ENCODE results near the gene PPIP5K2.
"Not testable (repeated sequence)": the region's sequence is repeated elsewhere in the genome, so short reads cannot be mapped to it uniquely, and the experiment has no call there.

Gene PPIP5K2

DNA sequence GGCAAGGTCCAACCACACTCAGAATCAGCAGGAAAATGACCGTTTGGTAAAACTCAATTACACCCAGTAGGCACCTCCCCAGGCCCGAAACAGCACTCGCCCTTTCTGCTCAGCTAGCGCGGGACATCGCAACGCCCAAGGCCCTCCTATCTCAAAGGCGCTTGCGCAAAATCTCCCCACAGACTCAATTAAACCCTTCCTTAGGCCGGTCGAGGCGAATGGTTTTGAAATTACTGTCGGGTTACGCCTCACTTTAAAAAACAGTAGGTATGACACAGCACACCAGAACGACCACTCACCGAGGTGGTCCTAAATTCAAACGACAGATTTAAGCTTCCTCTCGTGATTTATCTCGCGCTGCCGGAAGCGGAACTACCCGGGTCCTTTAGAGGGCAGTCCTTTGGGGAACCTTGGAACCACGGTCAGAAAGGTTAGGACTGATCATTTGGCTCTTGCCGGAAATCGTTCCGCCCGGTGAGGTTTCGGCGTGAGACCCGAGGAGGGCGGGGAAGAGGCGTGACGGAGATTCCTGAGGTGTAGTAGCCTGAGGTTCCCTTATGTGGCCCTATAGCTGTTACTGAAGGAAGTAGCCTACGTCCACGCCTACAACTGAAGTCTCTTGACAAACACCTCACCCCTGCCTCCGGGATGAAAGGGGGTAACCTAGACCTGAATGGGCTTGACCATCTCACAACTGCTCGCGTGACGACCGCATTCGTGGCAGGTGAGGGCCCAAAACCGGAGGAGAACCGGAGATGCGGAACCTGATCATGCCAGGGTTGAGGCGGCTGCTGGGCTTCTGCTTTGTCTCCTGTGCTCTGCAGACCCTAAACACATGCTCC, at the start of gene PPIP5K2, which contains the start of gene GIN1:
PPIP5K2 (plus strand) TSS at position 537 of the 842 bp plus-strand sequence. CDS start 9,289 bp downstream, outside the sequence.
GIN1 (minus strand) TSS at position 374 of the 842 bp plus-strand sequence. CDS start 11,431 bp downstream, outside the sequence.
- peak; percentile 99 for DNase-seq

DNA sequence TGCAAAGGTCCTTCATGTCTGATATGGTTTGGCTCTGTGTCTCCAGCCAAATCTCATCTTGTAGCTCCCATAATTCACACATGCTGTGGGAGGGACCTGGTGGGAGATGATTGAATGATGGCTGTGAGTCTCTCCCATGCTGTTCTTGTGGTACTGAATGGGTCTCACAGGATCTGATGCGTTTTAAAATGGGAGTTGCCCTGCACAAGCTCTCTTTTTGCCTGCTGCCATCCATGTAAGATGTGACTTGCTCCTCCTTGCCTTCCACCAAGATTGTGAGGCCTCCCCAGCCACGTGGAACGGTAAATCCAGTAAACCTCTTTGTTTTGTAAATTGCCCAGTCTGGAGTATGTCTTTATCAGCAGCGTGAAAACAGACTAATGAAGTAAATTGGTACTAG, 46.6 kb upstream of the PPIP5K2 start:
- not testable (repeated sequence) for DNase-seq

DNA sequence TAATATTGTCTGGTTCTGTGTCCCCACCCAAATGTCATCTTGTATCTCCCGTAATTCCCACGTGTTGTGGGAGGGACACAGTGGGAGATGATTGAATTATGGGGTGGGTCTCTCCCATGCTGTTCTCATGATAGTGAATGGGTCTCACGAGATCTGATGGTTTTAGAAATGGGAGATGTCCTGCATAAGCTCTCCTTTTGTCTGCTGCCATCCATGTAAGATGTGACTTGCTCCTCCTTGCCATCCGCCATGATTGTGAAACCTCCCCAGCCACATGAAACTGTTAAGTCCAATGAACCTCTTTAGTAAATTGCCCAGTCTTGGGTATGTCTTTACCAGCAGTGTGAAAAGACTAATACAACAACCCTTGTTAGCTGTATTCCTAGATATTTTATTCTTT, 44.7 kb upstream of the PPIP5K2 start:
- no peak for DNase-seq

DNA sequence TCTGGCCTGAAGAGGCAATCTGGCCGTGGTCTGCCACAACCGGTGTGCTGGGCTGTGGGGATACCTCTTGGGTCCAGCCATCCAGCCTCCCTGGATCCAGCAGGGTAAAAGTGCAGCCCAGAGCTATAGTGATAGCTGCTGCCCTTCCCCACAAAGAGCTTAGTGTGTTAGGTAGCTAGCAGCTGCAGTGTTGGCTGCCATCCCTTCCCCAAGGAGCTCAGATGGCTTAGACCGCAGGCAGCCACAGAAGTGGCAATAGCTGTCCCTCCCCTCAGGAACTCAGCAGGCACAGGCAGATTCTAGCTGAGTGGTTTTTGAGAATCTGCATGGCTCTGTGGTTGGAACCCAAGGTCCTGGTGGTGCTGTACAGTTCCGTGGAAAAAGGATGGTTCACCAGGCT, 40.3 kb upstream of the PPIP5K2 start:
- no peak for DNase-seq

DNA sequence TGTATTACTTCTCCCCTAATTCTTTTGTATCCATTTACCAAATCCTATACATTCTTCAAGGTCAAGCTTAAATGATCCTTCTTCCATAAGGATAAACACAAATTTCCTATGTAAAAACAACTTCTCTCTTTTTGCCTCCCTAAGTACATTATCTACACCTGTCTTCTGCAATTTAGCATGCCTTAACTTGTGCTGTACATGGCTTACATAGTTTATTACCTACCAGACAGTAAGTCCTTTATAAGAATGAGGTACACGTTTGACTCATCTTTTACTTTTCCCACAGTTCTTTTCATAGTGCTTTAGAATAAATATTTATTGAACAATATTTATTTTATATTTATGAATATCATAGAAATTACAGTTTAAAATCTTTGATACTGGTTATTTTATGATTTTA, 33.6 kb upstream of the PPIP5K2 start:
- DNase-seq, result no peak

DNA sequence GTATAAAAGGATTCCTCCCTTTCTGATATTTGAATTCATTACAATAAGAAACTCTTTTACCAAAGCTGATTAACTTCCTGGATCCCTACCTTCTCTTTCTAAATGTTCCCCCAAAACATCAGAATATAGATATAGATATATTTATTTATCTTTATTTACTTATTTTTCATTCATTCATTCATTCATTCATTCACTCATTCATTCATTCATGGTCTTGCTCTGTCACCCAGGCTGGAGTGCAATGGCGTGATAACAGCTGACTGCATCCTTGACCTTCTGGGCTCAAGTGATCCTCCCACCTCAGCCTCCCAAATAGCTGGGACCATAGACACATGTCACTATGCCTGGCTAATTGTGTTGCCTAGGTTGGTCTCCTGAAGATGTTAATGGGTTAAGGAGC, 30.8 kb upstream of the PPIP5K2 start:
- no peak for DNase-seq

DNA sequence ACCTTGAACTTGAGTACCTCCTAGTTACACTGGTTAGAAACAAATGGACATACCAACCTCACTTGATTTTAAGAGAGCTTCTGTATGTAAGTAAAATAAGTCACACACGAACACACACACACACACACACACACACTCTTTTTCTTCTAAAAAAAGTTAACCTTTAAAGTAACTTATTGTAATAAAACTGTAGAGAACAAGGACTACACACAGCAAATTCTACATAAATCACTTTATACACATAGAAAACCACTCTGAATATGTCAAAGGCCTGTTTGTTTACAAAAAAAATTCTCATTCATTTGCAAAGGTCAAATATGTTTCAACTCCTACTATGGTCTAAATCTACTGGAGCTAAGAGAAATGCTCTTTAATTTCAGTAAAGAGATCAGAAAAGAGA, 29.3 kb upstream of the PPIP5K2 start:
- DNase-seq, result no peak

DNA sequence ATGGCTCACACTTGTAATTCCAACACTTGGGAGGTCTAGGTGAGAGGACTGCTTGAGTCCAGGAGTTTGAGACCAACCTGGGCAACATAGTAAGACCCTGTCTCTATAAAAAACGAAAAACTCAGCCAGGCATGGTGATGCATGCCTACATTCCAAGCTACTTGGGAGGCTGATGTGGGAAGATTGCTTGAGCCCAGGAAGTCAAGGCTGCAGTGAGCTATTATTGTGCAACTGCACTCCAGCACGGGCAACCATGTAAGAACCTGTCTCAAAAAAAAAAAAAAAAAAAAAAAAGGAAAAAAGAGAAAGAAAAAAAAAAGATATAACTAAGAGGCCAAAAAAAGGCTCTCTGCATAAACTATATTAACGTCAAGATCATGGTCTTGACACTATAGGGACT, 27.4 kb upstream of the PPIP5K2 start:
- DNase-seq, result no peak

DNA sequence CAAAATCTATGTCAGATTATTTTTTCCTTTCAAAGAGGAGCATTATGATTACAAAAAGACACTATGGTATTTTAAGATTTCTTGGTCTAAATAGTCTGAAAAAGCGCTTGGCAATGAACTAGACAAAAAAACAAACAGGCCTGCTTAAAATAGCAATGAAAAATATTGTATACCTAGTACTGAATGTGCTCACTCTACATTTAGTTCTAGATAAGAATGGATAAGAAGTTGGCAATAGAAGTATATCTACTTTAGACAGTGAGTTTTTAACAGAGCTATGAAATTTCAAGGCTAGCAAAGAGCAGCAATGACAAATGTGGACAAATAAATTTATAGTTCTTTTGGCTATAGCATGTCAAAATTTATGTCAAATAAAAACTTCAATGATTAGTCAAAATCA, 26.4 kb upstream of the PPIP5K2 start:
- DNase-seq, result no peak

DNA sequence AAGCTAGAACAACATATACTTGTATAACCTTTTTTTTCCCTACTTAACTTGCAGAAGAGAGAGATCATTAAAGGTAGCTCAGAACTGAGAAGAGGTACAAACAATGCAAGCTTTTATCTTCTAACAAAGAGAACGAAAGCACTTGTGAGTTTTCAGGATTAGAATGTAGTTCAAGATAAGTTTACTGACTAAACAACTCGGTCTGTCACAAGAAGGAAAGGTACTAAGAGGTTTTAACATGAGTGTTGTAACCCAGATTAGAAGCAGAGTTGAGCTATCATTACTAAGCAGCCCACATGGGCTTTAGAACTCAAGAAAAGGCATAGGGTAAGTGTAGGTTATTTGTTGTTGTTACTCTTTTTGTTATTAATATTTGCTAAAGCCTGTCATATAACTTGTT, 25.4 kb upstream of the PPIP5K2 start:
- no peak for DNase-seq

DNA sequence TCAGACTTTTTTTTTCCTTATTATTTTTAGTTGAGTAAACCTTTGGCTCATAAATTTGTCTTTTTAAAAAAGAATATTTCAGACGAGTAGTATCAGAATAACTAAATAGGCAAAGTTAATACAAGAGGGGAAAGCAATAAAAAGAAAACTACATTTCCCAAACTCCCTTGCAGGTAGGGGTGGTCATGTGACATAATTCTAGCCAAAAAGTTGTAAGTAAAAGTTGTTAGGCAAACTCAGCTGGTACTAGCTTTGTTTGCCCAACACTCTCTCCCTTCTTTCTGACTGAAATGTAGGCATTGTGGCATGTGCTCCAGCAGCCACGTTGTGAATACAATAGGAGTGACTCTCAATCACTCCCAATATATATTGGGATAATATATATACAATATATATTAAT, 21.1 kb upstream of the PPIP5K2 start:
- DNase-seq, result no peak

DNA sequence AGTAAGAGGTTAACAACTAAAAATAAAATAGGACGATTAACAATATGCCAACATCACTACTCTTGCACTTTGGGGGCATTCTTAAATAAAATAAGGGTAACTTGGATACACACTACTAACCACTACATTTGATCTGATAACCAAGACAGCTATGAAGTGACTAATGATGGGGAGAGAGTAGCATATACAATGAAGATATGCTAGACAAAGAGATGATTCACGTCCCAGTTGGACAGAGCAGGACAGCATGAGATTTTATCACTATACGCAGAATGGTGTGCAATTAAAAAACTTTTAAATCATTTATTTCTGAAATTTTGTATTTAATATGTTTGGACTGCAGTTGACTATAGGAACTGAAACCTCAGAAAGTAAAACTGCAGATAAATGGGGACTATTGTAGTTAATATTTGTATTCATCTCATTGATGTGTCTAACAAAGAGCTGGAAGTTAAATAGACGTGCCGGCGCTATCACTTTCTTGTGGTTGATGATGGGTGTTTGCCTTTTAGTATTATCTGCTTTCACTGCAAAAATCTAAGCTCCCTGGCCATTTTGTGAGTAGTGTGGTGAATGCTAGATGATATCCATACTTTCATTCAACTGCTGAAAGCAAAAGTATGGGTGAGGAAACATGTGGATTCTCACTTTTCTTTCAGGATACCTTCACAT, 18.9 kb upstream of the PPIP5K2 start:
- DNase-seq, result no peak

DNA sequence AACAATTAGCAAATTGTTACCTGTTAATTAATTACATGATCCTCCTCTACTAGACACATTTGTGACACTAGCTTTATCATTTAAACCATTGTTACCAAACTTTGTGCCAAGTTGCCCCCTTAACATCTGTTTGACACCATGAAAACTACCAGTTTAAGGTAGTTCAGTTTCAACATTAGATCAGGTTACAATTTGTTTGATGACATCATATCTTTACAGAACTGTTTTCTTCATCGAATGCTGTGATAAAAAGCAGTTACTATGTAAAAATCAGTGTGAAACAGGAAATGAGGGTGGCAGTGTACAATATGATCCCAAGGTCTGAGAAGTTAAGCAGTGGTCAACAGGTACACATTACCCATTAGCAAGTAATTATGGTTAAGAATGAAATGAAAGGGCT, 17.9 kb upstream of the PPIP5K2 start:
- DNase-seq, result no peak

DNA sequence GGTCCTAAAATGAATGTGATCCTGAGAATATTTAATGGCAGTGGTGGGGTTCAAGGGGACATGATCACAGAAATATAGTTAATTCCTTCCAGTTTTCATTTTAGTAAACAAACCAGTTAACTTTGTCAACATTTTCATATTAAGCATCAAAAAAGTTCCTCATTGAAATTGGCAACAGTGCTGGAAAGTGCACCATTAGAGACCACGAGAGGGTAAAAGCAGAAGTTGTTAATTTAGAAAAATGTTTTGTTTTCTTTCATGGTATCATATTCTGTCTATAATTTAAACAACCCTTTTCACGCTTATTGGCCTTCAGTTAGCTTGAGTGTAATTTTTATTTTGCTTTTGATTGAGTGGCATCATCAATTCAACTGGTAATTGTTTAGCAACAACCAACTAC, 12.0 kb upstream of the PPIP5K2 start:
- no peak for DNase-seq

DNA sequence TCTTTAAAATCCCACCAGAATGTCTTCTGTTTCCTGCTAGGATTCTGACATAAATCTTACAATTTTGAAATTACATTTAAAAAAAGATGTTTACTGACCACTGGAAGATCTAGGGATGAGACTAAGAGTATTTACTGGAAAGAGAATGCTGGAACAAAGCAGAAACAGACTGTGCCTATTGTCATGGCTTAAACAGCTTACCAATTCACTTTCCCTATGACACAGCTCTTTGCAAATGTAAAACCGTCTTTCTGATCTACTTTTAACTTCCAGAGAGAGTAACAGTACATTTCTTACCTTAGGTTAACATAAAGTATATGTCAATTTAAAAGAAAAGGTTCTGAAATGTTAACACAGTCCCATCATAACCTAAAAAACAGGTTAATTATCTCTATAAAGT, 10.8 kb upstream of the PPIP5K2 start:
- no peak for DNase-seq

DNA sequence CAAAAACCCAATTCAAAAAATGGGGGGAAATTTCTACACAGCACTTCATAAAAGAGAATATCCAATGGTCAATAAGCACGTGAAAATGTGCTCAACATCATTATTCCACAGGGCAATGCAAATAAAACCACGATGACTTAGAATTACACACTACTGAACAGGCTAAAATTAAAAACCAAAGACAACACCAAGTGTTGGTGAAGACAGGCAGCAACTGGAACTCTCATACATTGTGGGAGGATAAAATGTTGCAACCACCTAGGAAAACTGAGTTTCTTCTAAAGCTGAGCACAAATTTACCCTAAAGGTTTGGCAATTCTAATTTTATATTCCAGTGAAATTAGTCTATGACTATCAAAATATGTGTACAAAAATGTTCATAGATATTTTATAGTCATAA, 9.7 kb upstream of the PPIP5K2 start:
- DNase-seq, result no peak

DNA sequence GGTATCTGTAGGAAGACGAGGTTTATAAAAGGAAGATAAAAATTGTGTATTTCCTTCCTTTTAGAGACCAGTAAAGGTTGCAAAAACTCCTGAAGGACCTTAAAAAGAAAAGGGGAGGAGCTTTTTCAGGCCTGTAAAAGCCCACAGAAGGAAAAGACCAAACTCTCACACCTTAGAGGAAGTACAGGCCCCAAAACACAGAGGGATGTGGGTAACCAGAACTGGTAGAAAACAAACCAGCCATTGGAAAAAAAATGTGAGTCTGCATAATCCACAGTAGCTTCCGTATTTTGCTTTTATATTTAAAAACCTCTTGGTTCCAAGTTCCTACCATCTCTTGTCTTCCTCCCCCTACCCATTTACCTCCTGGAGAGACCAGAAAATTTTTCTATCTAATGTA, 8.6 kb upstream of the PPIP5K2 start:
- DNase-seq, result no peak

DNA sequence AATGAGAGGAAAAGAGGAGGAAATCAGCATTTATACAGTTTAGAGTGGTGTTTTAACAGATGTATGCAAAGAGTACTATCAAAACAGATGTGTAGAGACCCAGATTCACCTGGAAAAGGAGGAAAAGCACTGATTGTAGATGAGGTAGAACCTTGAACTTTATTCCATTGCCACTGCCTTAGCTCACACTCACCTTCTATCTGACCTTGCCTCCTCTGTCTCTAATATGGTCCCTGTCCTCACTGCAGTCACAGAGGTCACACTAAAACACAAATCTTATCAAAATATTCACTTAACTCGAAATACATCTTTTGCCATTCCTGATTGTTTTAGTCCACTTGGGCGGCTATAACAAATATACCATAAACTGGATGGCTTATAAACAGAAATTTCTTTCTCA, 7.2 kb upstream of the PPIP5K2 start:
- DNase-seq, result no peak

DNA sequence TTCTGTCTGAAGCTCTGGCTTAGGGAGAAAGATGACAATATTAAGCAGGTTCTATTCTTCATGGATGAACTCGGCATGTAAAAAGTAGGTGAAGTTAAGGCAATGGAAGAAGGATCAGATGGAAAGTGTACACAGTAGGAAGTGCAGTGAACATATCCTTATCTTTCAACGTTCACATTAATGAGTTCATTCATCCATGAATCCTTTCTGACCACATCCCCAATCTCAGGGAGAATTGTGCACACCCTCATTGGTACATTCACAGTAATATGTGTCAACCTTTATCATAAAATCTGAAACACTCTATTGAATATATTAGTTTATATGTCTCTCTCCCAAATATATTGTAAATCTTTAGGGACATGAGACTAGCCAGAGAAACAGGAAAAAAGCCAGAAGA, 5.7 kb upstream of the PPIP5K2 start:
- no peak for DNase-seq

DNA sequence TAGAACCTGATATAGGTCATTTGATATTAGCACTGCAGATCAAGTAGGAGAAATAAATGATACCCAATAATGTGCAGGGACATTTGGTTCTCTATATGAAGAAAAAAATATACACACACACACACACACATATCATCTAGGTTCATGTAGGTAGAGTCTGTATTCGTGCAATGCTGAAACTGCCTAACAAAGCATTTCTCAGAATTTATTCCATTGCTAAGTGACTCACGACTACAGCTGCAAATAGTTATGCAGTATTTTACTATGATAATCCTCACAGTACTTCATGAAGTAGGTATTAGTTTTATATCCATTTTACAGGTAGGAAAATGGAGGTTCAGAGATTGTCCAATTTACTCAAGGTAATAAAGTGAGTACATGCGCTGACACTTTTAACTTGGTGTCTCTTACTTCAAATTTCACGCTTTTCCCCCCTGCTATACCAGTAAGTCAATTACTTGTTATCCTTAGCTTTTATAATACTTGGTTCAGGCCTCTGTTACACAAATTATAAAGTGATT, 2.6 kb upstream of the PPIP5K2 start:
- DNase-seq, result no peak

DNA sequence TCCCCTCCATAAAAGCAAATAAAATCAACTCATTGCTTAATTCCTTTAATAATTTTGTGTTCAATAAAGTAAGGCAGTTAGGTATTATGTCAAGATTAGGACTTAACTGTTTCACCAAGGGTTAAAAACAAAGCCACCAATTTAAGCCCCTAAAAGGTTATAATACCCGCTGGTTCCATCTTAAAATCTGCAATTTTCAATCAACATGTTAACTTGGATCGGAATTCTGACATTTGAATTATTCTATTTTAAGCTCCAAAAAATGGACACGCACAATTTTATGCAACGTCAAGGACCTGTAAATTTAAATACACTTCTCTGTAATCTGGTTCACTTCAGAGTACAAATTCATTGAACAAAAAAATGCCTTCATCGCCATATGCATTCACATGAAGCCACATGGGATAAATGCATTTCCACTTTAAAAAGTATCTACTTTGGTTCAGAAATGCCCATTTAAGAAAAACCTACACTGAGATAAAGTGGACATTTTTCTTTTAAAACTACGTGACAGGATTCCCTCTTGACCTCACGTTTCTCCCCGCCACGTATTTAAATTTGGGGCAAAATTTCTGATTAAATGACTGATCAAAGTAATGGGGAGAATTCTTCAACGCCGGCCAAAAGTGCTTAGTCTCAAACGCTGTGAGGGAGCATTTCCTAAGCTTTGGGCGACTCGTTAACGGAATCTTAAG, 884 bp upstream of the PPIP5K2 start:
- peak; percentile 56 for DNase-seq

DNA sequence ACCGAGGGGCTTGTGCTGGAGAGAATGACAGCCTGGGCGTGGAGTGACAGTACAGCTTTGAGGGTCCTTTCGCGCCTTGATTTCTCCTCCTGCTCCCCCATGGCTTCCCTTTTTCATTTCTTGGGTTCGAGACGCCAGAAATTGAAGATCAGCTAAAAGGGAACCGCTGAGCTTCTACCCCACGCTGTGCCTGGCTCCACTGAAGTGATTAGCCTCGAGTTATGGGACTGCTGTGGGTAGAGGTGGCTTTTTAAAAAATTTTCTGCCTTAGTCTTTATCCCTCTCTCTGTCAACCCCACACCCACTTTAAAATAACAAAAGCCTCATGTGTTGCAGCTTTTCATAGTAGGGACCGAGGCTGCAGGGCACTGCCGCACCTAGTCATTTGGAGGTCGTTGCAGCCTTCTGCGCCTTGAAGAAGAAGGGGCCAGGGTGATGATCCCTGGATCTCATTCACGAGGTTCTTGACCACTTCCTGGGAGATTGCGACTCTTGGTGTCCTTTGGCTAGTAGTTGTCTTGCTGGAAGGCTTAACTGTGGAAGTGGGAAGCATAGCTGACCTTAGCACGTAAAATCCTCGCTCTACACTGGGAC, 603 bp downstream of the PPIP5K2 start:
- DNase-seq, result peak; percentile 62

DNA sequence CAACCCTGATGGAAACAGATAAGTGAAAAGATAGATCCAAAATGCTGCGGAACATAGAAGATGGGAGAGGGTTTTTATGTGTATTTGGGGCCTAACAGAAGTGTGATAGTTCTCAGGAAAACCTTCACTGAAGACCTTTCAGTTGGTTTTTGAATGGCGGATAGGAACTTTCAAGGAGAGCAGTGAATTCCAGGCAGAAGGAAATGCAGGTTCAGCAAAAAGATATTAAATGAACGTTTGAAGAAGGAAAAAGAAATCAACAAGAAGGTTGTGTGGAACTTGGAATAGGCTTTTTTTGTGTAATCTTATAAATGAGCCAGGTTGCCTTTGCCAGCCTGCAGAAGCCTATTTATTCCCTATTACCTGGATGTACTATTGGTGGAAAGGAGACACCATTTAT, 2.1 kb downstream of the PPIP5K2 start:
- no peak for DNase-seq

Data from NCI-H69 (cell line).